H9 (cell line): ENCODE results near the gene TFF3. TPM values are rescaled to one million over a fixed set of nuclear protein-coding genes. Genes with fewer than 3 reads are reported as not detected.
A peak's percentile ranks its signal among the peaks of the same experiment; 100 is the strongest.

Experiments
- DNase-seq: peaks from one replicate; pipeline ENCODE4 v3.0.0-alpha.2; 2017
- H2AFZ ChIP-seq: one replicate; pipeline ENCODE4 v1.6.1; 2013; ENCODE audit warnings: mild to moderate bottlenecking, low read length, control low read depth, moderate library complexity
- H2AK5ac ChIP-seq: 2 replicates; pipeline ENCODE4 v1.6.1; 2013; ENCODE audit warnings: low read length, control low read depth, mixed read lengths; ENCODE audit not compliant: insufficient read length
- H2BK120ac ChIP-seq: one replicate; pipeline ENCODE4 v1.6.1; 2013; ENCODE audit warnings: low read depth, mild to moderate bottlenecking, low read length, control low read depth, inconsistent platforms; ENCODE audit not compliant: poor library complexity, severe bottlenecking
- H2BK12ac ChIP-seq: 2 replicates; pipeline ENCODE4 v1.6.1; 2013; ENCODE audit warnings: low read length, control low read depth, mixed read lengths, low read depth; ENCODE audit not compliant: insufficient read length
- H2BK15ac ChIP-seq: 2 replicates; pipeline ENCODE4 v1.6.1; 2013; ENCODE audit warnings: low read depth, low read length, control low read depth
- H2BK20ac ChIP-seq: one replicate; pipeline ENCODE4 v1.6.1; 2013; ENCODE audit warnings: low read depth, mild to moderate bottlenecking, low read length, control low read depth, inconsistent platforms; ENCODE audit not compliant: poor library complexity, severe bottlenecking
- H2BK5ac ChIP-seq: 2 replicates; pipeline ENCODE4 v1.6.1; 2013; ENCODE audit warnings: low read length, control low read depth, mixed read lengths; ENCODE audit not compliant: insufficient read length
- H3K14ac ChIP-seq: 2 replicates; pipeline ENCODE4 v1.6.1; 2013; ENCODE audit warnings: low read length, control low read depth; ENCODE audit not compliant: insufficient read depth
- H3K18ac ChIP-seq: 2 replicates; pipeline ENCODE4 v1.6.1; 2013; ENCODE audit warnings: low read depth, mild to moderate bottlenecking, mixed read lengths, low read length, control low read depth; ENCODE audit not compliant: insufficient read length
- H3K23ac ChIP-seq: 2 replicates; pipeline ENCODE4 v1.6.1; 2013; ENCODE audit warnings: low read length, control low read depth, mixed read lengths, low read depth; ENCODE audit not compliant: insufficient read length
- H3K23me2 ChIP-seq: 2 replicates; pipeline ENCODE4 v1.6.1; 2013; ENCODE audit warnings: low read depth, mild to moderate bottlenecking, mixed read lengths, low read length, control low read depth; ENCODE audit not compliant: insufficient read length, poor library complexity, severe bottlenecking
- H3K27ac ChIP-seq: 2 replicates; pipeline ENCODE4 v1.5.1; 2013; ENCODE audit warnings: low read length, control low read depth, mixed read lengths, low read depth; ENCODE audit not compliant: insufficient read length
- H3K27me3 ChIP-seq: 2 replicates; pipeline ENCODE4 v1.6.1; 2013; ENCODE audit warnings: low read length, control low read depth, inconsistent platforms; ENCODE audit not compliant: insufficient read depth
- H3K4ac ChIP-seq: 2 replicates; pipeline ENCODE4 v1.6.1; 2013; ENCODE audit warnings: low read depth, mild to moderate bottlenecking, control low read depth, inconsistent platforms, low read length, moderate library complexity
- H3K4me1 ChIP-seq: 2 replicates; pipeline ENCODE4 v1.6.1; 2013; ENCODE audit warnings: low read length, control low read depth, inconsistent platforms; ENCODE audit not compliant: insufficient read depth
- H3K4me2 ChIP-seq: 2 replicates; pipeline ENCODE4 v1.6.1; 2013; ENCODE audit warnings: low read length, control low read depth, mixed read lengths; ENCODE audit not compliant: insufficient read length, insufficient read depth
- H3K56ac ChIP-seq: 2 replicates; pipeline ENCODE4 v1.6.1; 2013; ENCODE audit warnings: low read depth, mild to moderate bottlenecking, mixed read lengths, low read length, control low read depth; ENCODE audit not compliant: insufficient read length
- H3K79me1 ChIP-seq: 2 replicates; pipeline ENCODE4 v1.6.1; 2013; ENCODE audit warnings: low read depth, mild to moderate bottlenecking, moderate library complexity, low read length, control low read depth, inconsistent platforms; ENCODE audit not compliant: insufficient read depth, poor library complexity, severe bottlenecking
- H3K79me2 ChIP-seq: 2 replicates; pipeline ENCODE4 v1.6.1; 2013; ENCODE audit warnings: low read length, control low read depth, inconsistent platforms; ENCODE audit not compliant: insufficient read depth
- H3K9ac ChIP-seq: 2 replicates; pipeline ENCODE4 v1.6.1; 2013; ENCODE audit warnings: low read length, control low read depth, mixed read lengths; ENCODE audit not compliant: insufficient read length; ENCODE audit errors: extremely low read depth
- H3K9me3 ChIP-seq: one replicate; pipeline ENCODE4 v1.6.1; 2013; ENCODE audit warnings: low read depth, low read length, inconsistent platforms; ENCODE audit not compliant: control insufficient read depth
- H3T11ph ChIP-seq: one replicate; pipeline ENCODE4 v1.6.1; 2013; ENCODE audit warnings: mild to moderate bottlenecking, low read length, control low read depth, inconsistent platforms
- H4K20me1 ChIP-seq: one replicate; pipeline ENCODE4 v1.6.1; 2013; ENCODE audit not compliant: control insufficient read depth, insufficient read length, insufficient read depth
- H4K5ac ChIP-seq: 2 replicates; pipeline ENCODE4 v1.6.1; 2013; ENCODE audit warnings: low read depth, mild to moderate bottlenecking, mixed read lengths, low read length, control low read depth; ENCODE audit not compliant: insufficient read length
- H4K8ac ChIP-seq: replicated peaks from 2 replicates; pipeline ENCODE4 v1.6.1; 2013; ENCODE audit warnings: low read length, control low read depth, mixed read lengths, low read depth; ENCODE audit not compliant: insufficient read length
- H4K91ac ChIP-seq: 2 replicates; pipeline ENCODE4 v1.6.1; 2013; ENCODE audit warnings: low read depth, mild to moderate bottlenecking, moderate library complexity, mixed read lengths, low read length, control low read depth; ENCODE audit not compliant: insufficient read length
- H3K27ac Mint-ChIP-seq, 3 experiments: 2 replicates in 2 of 3; 3 replicates in 1 of 3; pipeline ENCODE4 v1.8.0; 2020 to 2021; ENCODE audit warnings: mixed read lengths in 3 of 3, mild to moderate bottlenecking in 1 of 3, moderate library complexity in 1 of 3
- H3K27me3 Mint-ChIP-seq: 2 replicates; pipeline ENCODE4 v1.8.0; 2021; ENCODE audit warnings: low read depth, mild to moderate bottlenecking, moderate library complexity, mixed read lengths
- H3K36me3 Mint-ChIP-seq, 3 experiments: 2 replicates in 2 of 3; 3 replicates in 1 of 3; pipeline ENCODE4 v1.8.0; 2020 to 2021; ENCODE audit warnings: low read depth in 3 of 3, mixed read lengths in 3 of 3; ENCODE audit not compliant: insufficient read depth in 1 of 3
- H3K4me1 Mint-ChIP-seq, 2 experiments: 2 replicates each; pipeline ENCODE4 v1.8.0; 2020; ENCODE audit warnings: mixed read lengths in 2 of 2
- H3K4me3 Mint-ChIP-seq, 2 experiments: 2 replicates in 1 of 2; 3 replicates in 1 of 2; pipeline ENCODE4 v1.8.0; 2020 to 2021; ENCODE audit warnings: mild to moderate bottlenecking in 2 of 2, mixed read lengths in 2 of 2, moderate library complexity in 1 of 2
- H3K9me3 Mint-ChIP-seq, 2 experiments: 2 replicates in 1 of 2; 3 replicates in 1 of 2; pipeline ENCODE4 v1.8.0; 2020; ENCODE audit warnings: mild to moderate bottlenecking in 2 of 2, mixed read lengths in 2 of 2, moderate library complexity in 1 of 2
- CTCF ChIP-seq: fragments of 200-600 bp; sonication (generic); conservative IDR thresholded peaks from 3 replicates; pipeline ENCODE4 v1.8.0; 2021; ENCODE audit warnings: antibody characterized with exemption, mild to moderate bottlenecking
- WGBS: extraction: QIAGEN DNeasy Blood & Tissue Kit; methylation state at CpG from one replicate; pipeline ENCODE4 v1.1.7; 2013; ENCODE audit warnings: missing lambda C conversion rate, low lambda C conversion rate, mixed read lengths; ENCODE audit not compliant: insufficient read length; ENCODE audit errors: extremely low coverage; 5-methylcytosine and 5-hydroxymethylcytosine counted together
- total RNA-seq: library from RNA; stranded (reverse); gene quantifications from 2 replicates; pipeline ENCODE4 v1.2.1, GENCODE V29; 2021

Gene TFF3
- total RNA-seq, 1 experiment from 2014 or later: 1.5 TPM

GRCh38 chr21:42337276-42337675 is 22.1 kb upstream of the TFF3 start:
- H2BK120ac ChIP-seq: no peak overlapping the region
- no peak overlapping the region for H3K14ac ChIP-seq
- H3K56ac ChIP-seq: no peak overlapping the region
- H3K27me3 Mint-ChIP-seq: peaks cover 2% of the 10 kb centered on the region; the same call in 1 of the 2 replicates
- H3K23ac ChIP-seq: no peak overlapping the region
- H3K9ac ChIP-seq: no peak overlapping the region
- no peak overlapping the region for H2AK5ac ChIP-seq
- H4K91ac ChIP-seq: no peak overlapping the region
- H3K9me3 Mint-ChIP-seq: peaks cover 4 to 6% of the 10 kb centered on the region in 2 experiments; a peak in 4 of 5 replicates
- peak overlapping the region in 1 of 2 experiments; percentile 27; a peak in 1 of 5 replicates for H3K4me3 Mint-ChIP-seq
- H3K4me1 ChIP-seq: peaks cover 1% of the 10 kb centered on the region; the same call in 1 of the 2 replicates
- no peak overlapping the region for H3K4ac ChIP-seq
- no peak overlapping the region for H3T11ph ChIP-seq
- no peak overlapping the region for H2BK5ac ChIP-seq
- H3K79me1 ChIP-seq: no peaks in the 10 kb centered on the region
- H3K27ac Mint-ChIP-seq: peak overlapping the region in 2 of 3 experiments; percentile 62 to 76; a peak in 2 of 7 replicates
- H3K4me2 ChIP-seq: no peak overlapping the region
- H3K9me3 ChIP-seq: peaks cover under 1% of the 10 kb centered on the region
- H2BK20ac ChIP-seq: no peak overlapping the region
- H3K27me3 ChIP-seq: no peaks in the 10 kb centered on the region
- DNase-seq: no peak
- TF ChIP-seq CTCF: no peak
- WGBS: no CpG with 5 or more reads among the region's 4 CpGs
- no peak overlapping the region for H4K8ac ChIP-seq
- no peak overlapping the region for H2BK15ac ChIP-seq
- H3K23me2 ChIP-seq: no peaks in the 10 kb centered on the region
- H4K20me1 ChIP-seq: no peaks in the 10 kb centered on the region
- H2AFZ ChIP-seq: no peak overlapping the region
- H3K4me1 Mint-ChIP-seq: peaks cover 31 to 34% of the 10 kb centered on the region in 2 experiments
- peaks cover 0 to 5% (median 0%) of the 10 kb centered on the region in 3 experiments; a peak in 3 of 7 replicates for H3K36me3 Mint-ChIP-seq
- no peaks in the 10 kb centered on the region for H3K79me2 ChIP-seq
- no peak overlapping the region for H3K27ac ChIP-seq
- no peak overlapping the region for H2BK12ac ChIP-seq
- H3K18ac ChIP-seq: no peak overlapping the region
- H4K5ac ChIP-seq: no peak overlapping the region
